Right ventricle myocardium superior (tissue), 1 donor: ENCODE data around the gene WNT1. TPM values are rescaled to one million over a fixed set of nuclear protein-coding genes. Genes with fewer than 3 reads are reported as not detected.

Experiments
- ATAC-seq: fragments of 200-7000 bp; cut with Tn5 transposase; one replicate; pipeline ENCODE4 v1.9.1; 2020; ENCODE audit warnings: mild to moderate bottlenecking; ENCODE audit not compliant: poor library complexity
- DNase-seq: peaks from one replicate; pipeline ENCODE4 v3.0.0-alpha.2; 2020
- intact Hi-C: fragments of 100-400 bp; cut with DNase I; formaldehyde crosslinking; loops from one replicate; pipeline ENCODE4 v1.11.2; 2022
- total RNA-seq: library from RNA; stranded (reverse); fragmentation: NEBNext Ultra II Directional; extraction: Animal tissue kit (Norgen Biotek cat#: 25700); gene quantifications from one replicate; pipeline ENCODE4 v1.2.1, GENCODE V29; 2021
- donor health status: DM: no; HTN: yes; CAD: no; lungs with severe emphysema.

Gene WNT1
- total RNA-seq, 1 donor from 2014 or later: not detected

- intact Hi-C loops: no loop called here
- DNase-seq (peak; percentile 96), ATAC-seq (peak; percentile 98)
Measured at GRCh38 chr12:48957141-48958048, 20.7 kb upstream of the WNT1 start, which contains the start of gene ARF3. TSS of gene ARF3 (minus strand) at chr12:48957487. CDS start at chr12:48941095, 16,392 bp downstream.

- no peak for DNase-seq
- no peak for ATAC-seq
- intact Hi-C loops: no loop called here
Measured at GRCh38 chr12:48958049-48958388, 20.1 kb upstream of the WNT1 start.

GRCh38 chr12:48960834-48961233, 17.3 kb upstream of the WNT1 start:
- ATAC-seq (no peak), DNase-seq (no peak)
- intact Hi-C loops: no loop called here

- DNase-seq (no peak), ATAC-seq (no peak)
- intact Hi-C loops: no loop called here
Measured at GRCh38 chr12:48961331-48961730, 16.8 kb upstream of the WNT1 start.

GRCh38 chr12:48961801-48962200, 16.3 kb upstream of the WNT1 start:
- no peak for DNase-seq
- intact Hi-C loops: no loop called here
- no peak for ATAC-seq

- no peak for ATAC-seq
Measured at GRCh38 chr12:48965298-48965838, 12.8 kb upstream of the WNT1 start.

GRCh38 chr12:48966177-48966895, 11.8 kb upstream of the WNT1 start:
- ATAC-seq: no peak
- no peak for DNase-seq
- intact Hi-C loops: no loop called here

More at GRCh38 chr12:48965298-48965838, 12.8 kb upstream of the WNT1 start:
- no peak for DNase-seq
- intact Hi-C loops: no loop called here

GRCh38 chr12:48967991-48968390, 10.1 kb upstream of the WNT1 start:
- ATAC-seq (no peak), DNase-seq (no peak)
- intact Hi-C loops: no loop called here

GRCh38 chr12:48968467-48968866, 9.7 kb upstream of the WNT1 start:
- intact Hi-C loops: no loop called here
- DNase-seq (no peak), ATAC-seq (no peak)

GRCh38 chr12:48969160-48969771, 8.9 kb upstream of the WNT1 start:
- intact Hi-C loops: no loop called here
- no peak for ATAC-seq
- no peak for DNase-seq

- intact Hi-C loops: no loop called here
- ATAC-seq (peak; percentile 21), DNase-seq (no peak)
Measured at GRCh38 chr12:48969833-48970701, 8.1 kb upstream of the WNT1 start.

GRCh38 chr12:48970702-48971334, 7.3 kb upstream of the WNT1 start:
- intact Hi-C loops: no loop called here
- ATAC-seq (no peak), DNase-seq (no peak)

GRCh38 chr12:48972213-48972951, 5.7 kb upstream of the WNT1 start:
- no peak for ATAC-seq
- DNase-seq: no peak
- intact Hi-C loops: no loop called here

- intact Hi-C loops: no loop called here
- DNase-seq (no peak), ATAC-seq (peak; percentile 32)
Measured at GRCh38 chr12:48972952-48973483, 5.1 kb upstream of the WNT1 start.

- intact Hi-C loops: no loop called here
- peak; percentile 74 for ATAC-seq
- DNase-seq: peak; percentile 86
Measured at GRCh38 chr12:48973531-48973930, 4.6 kb upstream of the WNT1 start.

GRCh38 chr12:48973941-48974673, 4.0 kb upstream of the WNT1 start:
- DNase-seq: peak; percentile 80
- peak; percentile 47 for ATAC-seq
- intact Hi-C loops: no loop called here
